Cortex of kidney (tissue), 1 donor: ENCODE data around the gene RASGEF1C.

Experiments
- DNase-seq: peaks from one replicate; lab custom pipeline; 2025; lab: John Stamatoyannopoulos, UW

The RASGEF1C gene

GRCh38 chr5:180209137-180209581 is at the start of gene RASGEF1C:
RASGEF1C (minus strand) TSS chr5:180209211; CDS start chr5:180138052, 71,159 bp downstream.
- DNase-seq: no peak

- DNase-seq: no peak
Observed at GRCh38 chr5:180253036-180253824, 44.2 kb upstream of the RASGEF1C start.

- DNase-seq: no peak
Observed at GRCh38 chr5:180251887-180252286, 42.9 kb upstream of the RASGEF1C start.

- DNase-seq: no peak
Observed at GRCh38 chr5:180251141-180251540, 42.1 kb upstream of the RASGEF1C start.

GRCh38 chr5:180250329-180250728 is 41.3 kb upstream of the RASGEF1C start:
- no peak for DNase-seq

GRCh38 chr5:180241600-180241999 is 32.6 kb upstream of the RASGEF1C start:
- no peak for DNase-seq

- DNase-seq: no peak
Observed at GRCh38 chr5:180238631-180239030, 29.6 kb upstream of the RASGEF1C start.

- no peak for DNase-seq
Observed at GRCh38 chr5:180235846-180236245, 26.8 kb upstream of the RASGEF1C start.

GRCh38 chr5:180235077-180235476 is 26.1 kb upstream of the RASGEF1C start:
- DNase-seq: no peak

GRCh38 chr5:180234271-180234670 is 25.3 kb upstream of the RASGEF1C start:
- no peak for DNase-seq

GRCh38 chr5:180233729-180234128 is 24.7 kb upstream of the RASGEF1C start:
- DNase-seq: no peak

- no peak for DNase-seq
Observed at GRCh38 chr5:180230017-180230416, 21.0 kb upstream of the RASGEF1C start.

GRCh38 chr5:180222056-180222455 is 13.0 kb upstream of the RASGEF1C start:
- no peak for DNase-seq

GRCh38 chr5:180217797-180218196 is 8.8 kb upstream of the RASGEF1C start:
- DNase-seq: no peak

- DNase-seq: no peak
Observed at GRCh38 chr5:180216646-180217171, 7.7 kb upstream of the RASGEF1C start.

GRCh38 chr5:180215783-180216630 is 7.0 kb upstream of the RASGEF1C start:
- DNase-seq: no peak

GRCh38 chr5:180214870-180215770 is 6.1 kb upstream of the RASGEF1C start:
- DNase-seq: no peak

- DNase-seq: no peak
Observed at GRCh38 chr5:180213657-180214207, 4.7 kb upstream of the RASGEF1C start.

- DNase-seq: no peak
Observed at GRCh38 chr5:180213256-180213600, 4.2 kb upstream of the RASGEF1C start.

GRCh38 chr5:180212363-180213255 is 3.6 kb upstream of the RASGEF1C start:
- no peak for DNase-seq

GRCh38 chr5:180211761-180212035 is 2.7 kb upstream of the RASGEF1C start:
- no peak for DNase-seq
